ENCODE measurements around the gene SIRT2.
"Not testable (repeated sequence)": the region's sequence is repeated elsewhere in the genome, so short reads cannot be mapped to it uniquely, and the experiment has no call there.

Gene SIRT2

GRCh38 chr19:38842439-38843174 lies 56.8 kb downstream of the SIRT2 start:
- peak; percentile 73 for DNase-seq

- no peak for DNase-seq
Measured at GRCh38 chr19:38841787-38842438, 57.5 kb downstream of the SIRT2 start.

GRCh38 chr19:38841180-38841766 lies 58.1 kb downstream of the SIRT2 start:
- no peak for DNase-seq

DNA sequence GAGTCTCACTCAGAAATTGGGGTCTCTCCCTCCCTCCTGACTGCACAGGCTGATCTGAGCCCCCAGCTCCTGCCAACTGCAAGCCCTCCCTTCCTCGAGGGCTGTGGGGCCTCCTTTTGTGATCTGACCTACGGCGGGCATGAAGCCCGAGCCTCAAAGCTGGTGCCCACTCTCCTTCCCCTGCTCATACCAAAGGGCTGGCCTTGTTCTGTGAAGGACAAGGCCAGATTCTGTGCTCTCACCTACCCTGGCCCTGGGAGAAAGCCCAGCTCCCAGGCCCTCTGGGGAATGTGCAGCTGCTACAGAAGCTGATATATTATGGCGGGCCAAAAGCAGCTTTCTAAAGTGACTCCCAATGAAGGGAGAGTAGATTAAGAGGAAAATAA lies 58.8 kb downstream of the SIRT2 start:
- no peak for DNase-seq

DNA sequence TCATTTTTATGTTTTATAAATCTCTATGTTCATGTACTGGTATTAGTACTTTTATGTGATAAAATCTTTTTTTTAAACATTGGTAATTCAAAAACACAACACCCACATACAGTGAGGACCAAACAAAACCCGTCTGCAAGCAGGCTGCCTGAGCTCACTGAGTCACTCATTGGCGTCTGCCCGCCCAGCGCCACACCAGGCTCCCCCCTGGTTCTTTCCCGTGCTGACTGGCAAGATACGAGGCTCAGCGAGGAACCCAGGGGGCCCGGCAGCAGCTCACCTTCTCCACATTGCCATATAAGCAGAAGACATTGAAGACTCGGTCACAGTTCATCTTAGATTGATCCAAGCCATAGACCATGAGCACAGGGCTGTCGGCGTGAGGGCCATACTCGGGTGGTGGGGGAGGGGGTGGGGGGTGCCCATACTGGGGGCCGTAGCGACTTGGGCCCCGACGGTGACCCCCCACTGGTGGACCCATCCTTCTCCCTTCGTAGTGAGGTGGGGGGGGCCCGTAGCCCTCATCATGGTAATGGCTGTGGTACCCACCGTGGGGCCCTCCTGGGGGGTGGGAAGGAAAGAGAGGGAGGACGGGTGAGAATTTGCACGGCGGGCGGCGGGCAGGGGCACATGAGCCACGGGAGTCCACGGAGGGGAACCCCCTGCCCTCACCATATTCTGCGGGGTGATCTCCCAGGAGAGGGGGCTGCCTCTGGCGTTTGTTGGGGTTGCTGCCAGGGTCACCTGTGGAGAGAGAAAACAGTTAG lies 59.4 kb downstream of the SIRT2 start:
- peak; percentile 55 for DNase-seq

DNA sequence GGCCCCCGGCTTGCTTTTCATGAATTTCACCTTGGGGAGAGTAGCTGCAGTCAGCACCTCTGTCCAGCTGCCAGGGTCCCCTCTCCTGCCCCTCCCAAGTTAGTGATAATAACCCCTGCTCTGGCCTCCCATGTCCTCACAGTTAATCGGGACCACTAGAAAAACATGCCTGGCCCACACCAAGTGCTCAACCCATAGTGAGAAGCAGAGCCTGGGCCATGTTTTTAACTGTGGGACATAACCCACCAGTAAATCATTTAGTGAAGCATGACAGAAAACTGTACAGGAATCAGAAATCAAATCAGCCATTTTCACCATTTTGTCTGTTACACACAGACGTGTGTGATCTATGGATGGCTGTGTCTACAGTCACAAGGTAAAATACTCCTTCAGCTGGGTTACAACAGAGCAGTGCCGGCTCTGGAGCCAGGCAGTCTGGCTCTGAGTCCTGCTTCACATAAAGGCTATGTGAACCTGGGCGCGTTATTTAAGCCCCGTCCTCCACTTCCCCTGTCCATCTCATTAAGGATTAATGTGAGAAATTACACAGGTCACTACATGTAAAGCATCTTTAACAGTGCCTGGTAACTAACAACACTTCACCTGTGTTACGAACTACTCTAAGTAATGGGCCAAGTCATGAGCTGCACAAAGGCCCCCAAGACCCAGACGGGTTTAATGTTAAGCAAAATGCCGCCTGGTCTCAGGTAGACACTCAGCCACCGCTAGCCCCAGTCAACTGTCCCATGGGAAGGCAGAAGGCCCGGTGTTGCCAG lies 60.2 kb downstream of the SIRT2 start:
- no peak for DNase-seq

GRCh38 chr19:38838208-38838985 lies 61.0 kb downstream of the SIRT2 start:
- DNase-seq: peak; percentile 76

- no peak for DNase-seq
Measured at GRCh38 chr19:38837656-38838121, 61.7 kb downstream of the SIRT2 start.

GRCh38 chr19:38836983-38837626 lies 62.3 kb downstream of the SIRT2 start:
- DNase-seq: no peak

GRCh38 chr19:38836159-38836982 lies 63.0 kb downstream of the SIRT2 start:
- no peak for DNase-seq

GRCh38 chr19:38834590-38834989 lies 64.8 kb downstream of the SIRT2 start:
- no peak for DNase-seq

DNA sequence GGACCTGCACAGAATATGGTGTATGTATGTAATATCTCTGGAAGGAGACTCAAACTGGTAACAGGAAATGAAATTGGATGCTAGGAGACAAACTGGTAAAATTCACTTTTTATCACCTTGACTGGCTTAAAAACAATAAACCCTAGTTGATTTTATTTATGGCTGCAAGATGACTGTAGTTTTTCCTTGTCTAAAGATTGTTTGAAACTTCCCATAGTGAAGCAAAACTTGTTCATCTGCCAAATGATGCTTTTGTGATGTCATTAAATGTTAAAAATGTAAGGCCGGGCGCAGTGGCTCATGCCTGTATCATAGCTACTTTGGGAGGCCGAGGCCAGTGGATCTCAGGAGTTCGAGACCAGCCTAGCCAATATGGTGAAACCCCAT lies 65.3 kb downstream of the SIRT2 start:
- no peak for DNase-seq

GRCh38 chr19:38833092-38833425 lies 66.4 kb downstream of the SIRT2 start:
- DNase-seq: no peak

- peak; percentile 57 for DNase-seq
Measured at GRCh38 chr19:38831142-38831605, 68.2 kb downstream of the SIRT2 start.

- DNase-seq: no peak
Measured at GRCh38 chr19:38830039-38830733, 69.2 kb downstream of the SIRT2 start.

GRCh38 chr19:38829203-38829602 lies 70.2 kb downstream of the SIRT2 start:
- not testable (repeated sequence) for DNase-seq
